GM12801 (cell line): Measurements from ENCODE around the gene EVA1C.

ENCODE experiments used
- TF ChIP-seq, protein P1 (sequence below): IDR thresholded peaks from one replicate; pipeline ENCODE4 v1.5.1; 2011; ENCODE audit warnings: control low read depth; ENCODE audit not compliant: insufficient read length; ENCODE audit errors: extremely low read depth

The EVA1C gene

DNA sequence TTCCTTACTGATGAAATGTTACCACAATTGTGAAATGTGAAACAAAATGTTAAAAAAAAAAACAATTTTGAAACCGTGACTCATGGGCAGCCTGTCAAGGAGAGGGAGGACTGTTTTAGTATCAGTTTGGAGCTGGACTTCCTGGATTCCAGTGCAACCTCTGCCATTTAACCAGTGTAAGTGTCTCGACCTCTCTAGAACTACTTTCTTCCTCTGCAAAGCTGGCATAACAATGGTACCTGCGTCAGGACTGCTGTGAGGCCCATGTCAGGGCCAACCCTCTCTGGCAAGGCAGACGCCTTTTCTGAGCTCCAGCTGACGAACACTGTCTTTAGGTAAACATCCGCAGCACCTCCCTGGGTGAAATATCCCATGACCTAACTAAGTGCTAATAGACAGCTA lies 40.6 kb upstream of the EVA1C start:
- TF ChIP-seq, protein P1, sequence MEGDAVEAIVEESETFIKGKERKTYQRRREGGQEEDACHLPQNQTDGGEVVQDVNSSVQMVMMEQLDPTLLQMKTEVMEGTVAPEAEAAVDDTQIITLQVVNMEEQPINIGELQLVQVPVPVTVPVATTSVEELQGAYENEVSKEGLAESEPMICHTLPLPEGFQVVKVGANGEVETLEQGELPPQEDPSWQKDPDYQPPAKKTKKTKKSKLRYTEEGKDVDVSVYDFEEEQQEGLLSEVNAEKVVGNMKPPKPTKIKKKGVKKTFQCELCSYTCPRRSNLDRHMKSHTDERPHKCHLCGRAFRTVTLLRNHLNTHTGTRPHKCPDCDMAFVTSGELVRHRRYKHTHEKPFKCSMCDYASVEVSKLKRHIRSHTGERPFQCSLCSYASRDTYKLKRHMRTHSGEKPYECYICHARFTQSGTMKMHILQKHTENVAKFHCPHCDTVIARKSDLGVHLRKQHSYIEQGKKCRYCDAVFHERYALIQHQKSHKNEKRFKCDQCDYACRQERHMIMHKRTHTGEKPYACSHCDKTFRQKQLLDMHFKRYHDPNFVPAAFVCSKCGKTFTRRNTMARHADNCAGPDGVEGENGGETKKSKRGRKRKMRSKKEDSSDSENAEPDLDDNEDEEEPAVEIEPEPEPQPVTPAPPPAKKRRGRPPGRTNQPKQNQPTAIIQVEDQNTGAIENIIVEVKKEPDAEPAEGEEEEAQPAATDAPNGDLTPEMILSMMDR, result no peak

DNA sequence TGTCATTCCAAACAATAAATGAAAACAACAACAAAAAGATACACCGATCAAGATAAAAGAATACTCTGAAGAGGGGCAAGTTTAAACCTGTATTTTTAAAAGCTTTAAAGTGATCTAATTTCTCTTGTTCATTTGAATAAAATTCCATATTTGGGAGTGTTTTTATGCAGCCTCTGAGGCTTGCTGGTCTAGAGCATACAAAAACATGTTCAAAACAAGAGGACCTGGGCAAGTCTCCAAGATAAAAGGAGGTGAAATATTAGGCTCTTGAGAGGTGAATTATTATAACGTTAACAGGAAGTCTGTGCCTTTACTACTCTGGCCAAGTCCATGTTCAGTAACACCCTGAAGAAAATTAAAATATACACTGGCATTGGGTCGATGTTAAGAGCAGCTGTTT lies 39.8 kb upstream of the EVA1C start:
- TF ChIP-seq, protein P1, result no peak

DNA sequence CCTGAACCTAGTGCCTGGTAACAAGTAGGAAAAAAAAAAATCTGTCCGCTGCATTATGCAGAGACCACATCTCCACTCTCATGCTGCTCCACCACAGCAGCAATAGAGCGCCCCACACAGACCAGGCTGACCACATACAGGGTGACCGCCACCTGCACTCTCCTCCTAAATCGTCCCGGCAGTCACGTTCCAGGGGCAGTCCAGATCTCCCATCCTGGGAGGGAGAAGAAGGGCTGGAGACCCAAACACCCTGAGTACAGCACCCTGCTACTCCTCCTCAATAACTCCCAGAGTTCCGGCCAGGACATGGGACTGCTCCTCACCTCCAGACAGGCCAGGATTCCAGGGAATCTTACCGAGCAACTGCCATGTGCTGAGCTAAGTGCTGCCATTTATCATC lies 35.0 kb upstream of the EVA1C start:
- TF ChIP-seq, protein P1, result no peak

DNA sequence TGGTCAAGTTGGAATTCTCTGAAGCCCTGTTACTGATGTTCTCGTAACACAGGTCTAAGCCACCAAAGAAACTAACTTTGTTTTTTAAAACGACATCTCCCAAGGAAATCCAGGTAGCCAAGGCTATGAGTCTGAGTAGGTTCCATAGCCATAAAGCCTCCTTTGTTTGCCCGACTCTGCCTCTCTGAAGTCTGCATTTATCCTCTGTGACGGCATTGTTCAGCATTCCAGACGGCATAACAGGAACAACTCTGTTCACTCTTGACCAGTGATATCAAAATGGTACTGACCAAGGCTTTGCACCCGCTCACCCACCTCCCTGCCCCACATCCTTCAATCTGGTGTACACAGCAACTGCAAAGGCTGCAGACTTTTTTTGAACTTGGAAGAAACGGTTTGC lies 34.5 kb upstream of the EVA1C start:
- TF ChIP-seq, protein P1, result no peak

DNA sequence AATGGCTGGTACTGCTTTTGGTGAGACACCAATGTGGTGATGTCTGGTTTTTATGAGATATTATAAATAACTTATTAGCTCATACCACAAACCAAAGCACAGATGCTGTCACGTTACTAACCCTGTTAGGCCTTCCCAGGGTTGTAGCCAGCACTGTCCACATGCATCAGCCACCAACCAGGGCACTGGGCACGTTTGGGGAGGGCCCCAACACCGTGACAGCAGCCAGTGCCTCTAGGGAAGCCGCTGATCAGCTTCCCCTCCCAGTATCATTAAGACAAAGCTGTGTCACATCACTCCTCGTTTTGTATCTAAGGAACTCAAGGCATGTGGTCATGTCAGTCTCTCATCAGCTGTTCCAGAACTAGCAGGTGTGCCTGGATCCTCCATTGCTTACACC lies 33.5 kb upstream of the EVA1C start:
- TF ChIP-seq, protein P1, result no peak

DNA sequence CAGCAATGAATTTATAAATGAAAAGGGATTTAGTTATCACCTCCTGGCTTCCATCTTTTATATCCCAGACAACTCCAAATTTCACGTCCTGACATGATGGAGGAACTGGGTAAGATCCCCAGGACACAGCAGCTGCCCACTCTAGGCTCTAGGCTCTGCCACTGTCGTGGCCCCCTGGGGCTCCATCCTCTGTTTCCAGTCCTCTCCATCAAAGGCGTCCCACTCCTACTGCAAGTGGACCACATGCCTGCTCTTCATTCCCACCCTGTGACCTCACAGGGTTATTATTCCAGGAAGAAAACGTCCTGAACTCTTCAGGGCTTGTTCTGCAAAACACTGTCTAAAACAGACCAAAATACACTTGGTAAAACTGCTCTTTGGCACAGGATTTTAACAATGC lies 31.6 kb upstream of the EVA1C start:
- TF ChIP-seq, protein P1, result no peak

DNA sequence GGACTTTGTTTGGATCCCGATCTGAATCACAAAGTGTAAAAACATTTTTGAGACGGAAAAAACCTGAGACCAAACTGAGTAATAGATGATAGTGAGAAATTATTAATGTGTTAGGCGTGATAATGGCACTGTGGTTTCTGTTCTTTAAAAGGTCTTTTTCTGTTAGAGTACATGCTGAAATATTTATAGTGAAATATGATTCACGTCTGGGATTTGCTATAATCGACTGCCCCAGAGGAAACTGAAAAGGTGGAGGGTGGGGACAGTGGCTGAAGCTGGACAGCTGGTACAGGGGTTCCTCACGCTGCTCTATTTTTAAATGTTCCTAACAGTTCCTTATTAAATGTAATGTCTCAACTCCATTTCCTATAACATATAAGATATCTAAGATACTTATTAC lies 30.9 kb upstream of the EVA1C start:
- TF ChIP-seq, protein P1, result no peak
